HG02588 (cell line): ENCODE measurements around the gene CEBPG.

Source experiments
- ATAC-seq: cut with Tn5 transposase; IDR thresholded peaks from one replicate; pipeline ENCODE4 v1.9.1; 2021; ENCODE audit warnings: mild to moderate bottlenecking, moderate library complexity; ENCODE audit not compliant: unreplicated experiment

CEBPG gene

DNA sequence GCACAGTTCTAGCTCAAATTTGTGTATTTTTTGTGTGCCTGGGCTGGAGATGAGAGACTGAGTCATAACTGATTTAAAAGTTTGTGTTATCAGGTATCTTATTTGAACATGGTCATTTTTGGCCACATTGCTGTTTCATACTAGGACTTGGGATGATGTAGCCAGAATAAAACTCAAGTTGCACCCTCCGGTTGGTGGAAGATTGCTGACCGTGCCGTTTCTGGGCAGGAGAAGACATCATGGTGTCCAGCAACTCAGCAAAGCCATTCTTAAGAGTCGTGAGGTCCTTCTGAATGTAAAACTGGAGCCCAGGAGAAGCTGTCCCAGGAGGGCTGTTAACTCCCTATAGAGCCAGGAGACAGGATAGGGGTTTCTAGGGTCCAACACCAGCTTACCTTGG, 7.6 kb downstream of the CEBPG start:
- no peak for ATAC-seq

DNA sequence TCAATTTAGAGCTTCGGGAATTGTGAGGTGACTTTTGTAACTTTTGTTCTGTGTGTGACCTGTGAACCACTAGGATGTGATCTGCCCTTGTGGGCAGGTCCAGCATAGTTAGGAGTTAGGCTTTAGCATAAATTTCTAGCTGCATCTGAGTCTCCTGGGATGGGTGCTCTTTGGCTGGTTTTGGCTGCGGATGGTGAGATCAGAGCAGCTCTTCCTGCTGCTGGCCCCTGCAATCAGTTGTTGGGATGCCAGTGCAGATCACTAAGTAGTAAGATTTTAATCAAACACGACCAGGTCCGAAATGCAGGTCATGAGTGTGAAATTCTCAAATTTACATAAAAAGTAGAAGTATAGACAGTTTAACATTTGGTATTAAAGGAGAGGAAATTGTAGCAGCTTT, 8.5 kb downstream of the CEBPG start:
- no peak for ATAC-seq

DNA sequence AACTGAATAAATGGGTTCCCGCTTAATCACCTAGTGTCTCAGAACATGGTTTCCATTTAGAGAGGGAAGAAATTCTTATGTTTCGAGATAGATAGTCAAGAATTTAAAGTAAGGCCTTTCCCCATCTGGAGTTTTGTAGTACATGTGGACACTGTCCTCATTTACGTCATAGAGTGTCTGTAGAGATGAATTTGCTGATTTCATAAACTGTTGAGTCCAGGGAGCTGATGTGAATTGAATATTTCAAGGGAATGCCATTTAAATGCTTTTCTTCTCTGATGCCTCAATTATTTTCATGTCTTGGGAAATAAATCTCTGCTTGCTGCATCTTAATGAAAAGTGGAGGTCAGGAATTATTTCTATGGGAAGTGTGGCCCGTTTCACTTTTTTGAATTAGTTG, 9.5 kb downstream of the CEBPG start:
- no peak for ATAC-seq

DNA sequence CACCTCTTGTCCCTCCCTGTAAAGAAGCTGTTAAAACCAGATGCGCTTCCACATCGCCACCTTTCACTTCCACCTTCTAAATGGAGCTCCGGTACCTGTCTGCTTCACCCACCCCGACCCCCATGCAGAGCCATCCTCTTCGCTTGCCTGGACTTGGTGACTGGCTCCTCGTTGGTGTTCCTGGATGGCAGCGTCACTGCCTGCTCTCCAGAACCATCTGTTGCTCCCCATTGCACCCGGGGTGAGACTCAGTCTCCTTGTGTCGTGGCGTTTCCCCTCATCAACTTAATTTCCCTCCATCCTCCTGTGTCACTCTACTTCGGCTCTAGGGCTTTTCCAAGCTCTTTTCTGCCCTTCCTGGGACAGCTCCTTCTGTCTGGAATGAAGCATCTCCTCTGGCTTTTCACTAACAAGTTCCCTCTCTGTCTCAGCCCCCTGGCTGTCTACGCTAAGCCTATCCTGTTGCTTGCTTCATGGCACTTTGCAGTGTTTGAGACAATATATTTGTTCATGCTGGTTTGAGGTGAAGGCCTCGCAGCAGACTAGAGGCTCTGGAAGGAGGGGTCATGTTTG, 10.3 kb downstream of the CEBPG start:
- ATAC-seq: no peak

DNA sequence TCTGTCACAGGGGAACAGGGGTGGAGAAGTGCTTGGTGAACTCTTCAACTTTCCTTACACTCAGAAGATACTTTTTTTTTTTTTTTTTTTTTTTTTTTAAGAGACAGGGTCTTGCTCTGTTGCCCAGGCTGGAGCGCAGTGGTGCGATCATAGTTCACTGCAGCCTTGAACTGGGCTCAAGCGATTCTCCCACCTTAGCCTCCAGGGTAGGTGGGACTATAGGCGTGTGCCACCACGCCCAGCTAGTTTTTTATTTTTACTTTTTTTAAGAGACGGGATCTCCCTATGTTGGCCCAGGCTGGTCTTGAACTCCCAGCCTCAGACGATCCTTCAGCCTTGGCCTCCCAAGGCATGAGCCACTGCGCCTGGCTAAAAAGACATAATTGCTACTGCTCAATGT, 11.5 kb downstream of the CEBPG start:
- no peak for ATAC-seq

DNA sequence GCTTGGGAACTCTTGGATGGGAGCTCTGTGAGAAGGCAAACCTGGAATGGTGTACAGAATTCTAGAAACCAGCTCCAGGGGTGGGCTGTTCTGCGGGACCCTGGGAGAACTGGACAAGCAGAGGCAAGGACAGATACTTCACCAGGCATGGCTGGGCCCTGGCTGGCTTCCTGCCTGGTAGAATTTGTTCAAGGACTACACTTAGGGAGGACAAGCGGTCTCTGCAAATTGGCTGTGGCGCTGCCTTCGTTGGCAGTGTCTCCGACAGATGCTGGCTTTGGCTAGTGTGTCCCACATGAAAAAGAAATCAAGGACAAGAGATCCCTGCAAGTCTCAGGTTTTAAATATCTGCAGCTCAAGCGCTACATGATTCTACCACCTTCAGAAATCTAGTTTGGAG, 12.4 kb downstream of the CEBPG start:
- no peak for ATAC-seq

DNA sequence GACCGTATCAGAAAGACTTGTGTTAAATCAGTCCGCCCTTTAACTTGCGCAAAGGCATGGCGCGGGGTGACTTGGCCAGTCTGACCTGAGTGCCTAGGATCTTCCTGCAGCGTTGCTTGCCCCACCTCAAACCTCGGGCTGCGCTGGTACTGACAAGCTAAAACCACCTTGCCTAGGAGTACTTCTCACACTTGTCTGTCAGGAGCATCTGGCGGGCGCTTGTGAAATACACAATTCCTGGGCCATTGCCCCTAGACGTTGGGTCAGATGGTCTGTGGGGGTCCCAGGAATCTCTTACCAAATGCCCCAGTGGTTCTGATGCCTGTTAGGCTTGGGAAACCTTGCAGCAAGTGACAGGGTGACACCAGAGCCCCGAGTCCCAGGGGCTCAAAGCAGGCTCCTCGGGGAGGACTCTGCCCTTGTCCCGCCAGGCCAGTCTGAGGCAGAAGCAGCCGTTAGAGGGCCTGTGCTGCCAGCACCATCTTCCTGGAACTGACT, 12.9 kb downstream of the CEBPG start:
- no peak for ATAC-seq

DNA sequence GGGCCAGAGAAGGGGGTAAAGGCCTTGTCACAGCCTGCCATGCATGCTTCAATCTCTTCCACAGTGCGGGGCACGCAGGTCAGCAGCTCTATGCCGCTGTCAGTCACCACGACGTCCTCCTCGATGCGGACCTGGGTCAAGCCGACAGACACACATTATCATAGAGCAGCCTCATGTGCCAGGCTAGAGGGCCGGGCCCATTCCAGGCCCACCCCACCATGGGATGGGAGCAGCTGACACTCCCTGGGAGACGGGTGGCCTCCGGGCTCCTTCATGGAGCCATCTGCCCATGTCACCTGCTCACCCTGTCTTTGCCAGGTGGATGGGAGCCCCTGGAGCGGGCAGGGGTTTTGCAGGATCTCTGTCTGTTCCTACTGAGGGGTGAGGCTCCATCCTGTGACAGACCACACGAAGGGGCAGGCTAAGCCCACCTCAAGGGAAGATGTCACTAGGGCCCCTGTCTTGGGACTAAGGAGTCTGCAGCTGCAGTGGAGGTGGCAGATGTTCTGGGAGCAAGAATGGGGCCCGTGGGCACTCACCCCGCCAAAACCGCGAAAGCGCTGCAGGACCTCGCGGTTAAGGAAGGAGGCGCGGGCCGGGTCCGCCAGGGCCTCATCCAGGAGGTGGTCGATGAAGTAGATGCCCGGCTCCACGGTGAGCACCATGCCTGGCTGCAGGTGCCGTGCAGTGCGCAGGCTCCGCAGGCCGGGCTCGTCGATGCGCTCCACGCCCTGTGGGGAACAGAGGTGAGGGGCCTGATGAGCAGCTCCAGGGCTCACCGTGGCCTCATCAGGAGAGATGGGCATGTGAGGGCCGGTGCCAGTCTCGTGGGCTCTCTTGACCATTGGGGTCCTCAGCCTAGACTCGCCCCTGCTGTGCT, 14.1 kb downstream of the CEBPG start:
- no peak for ATAC-seq

DNA sequence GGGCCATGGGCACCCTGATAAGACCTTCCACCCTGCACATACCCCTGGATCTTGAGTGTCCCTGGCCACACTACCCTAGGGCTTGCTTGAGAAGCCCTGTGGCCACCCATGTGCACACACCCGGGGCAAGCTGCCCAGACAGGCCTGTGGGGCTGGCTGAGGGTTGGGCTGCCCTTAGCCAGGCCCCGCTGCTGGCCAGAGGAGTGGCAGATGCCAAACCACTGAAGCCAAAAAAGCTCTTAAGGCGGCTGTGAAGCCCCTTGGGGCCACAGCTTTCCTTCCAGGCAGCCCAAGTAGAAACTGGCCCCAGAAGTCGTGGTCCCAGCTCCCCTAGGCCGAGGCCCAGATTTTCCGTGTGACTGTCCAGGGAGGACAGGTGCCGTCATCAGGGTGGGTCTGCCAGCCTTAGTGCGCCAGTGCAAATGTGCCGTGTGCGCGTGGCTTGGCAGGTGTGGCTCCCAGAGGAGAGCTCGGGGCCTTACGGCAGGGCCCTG, 14.8 kb downstream of the CEBPG start:
- ATAC-seq: no peak

DNA sequence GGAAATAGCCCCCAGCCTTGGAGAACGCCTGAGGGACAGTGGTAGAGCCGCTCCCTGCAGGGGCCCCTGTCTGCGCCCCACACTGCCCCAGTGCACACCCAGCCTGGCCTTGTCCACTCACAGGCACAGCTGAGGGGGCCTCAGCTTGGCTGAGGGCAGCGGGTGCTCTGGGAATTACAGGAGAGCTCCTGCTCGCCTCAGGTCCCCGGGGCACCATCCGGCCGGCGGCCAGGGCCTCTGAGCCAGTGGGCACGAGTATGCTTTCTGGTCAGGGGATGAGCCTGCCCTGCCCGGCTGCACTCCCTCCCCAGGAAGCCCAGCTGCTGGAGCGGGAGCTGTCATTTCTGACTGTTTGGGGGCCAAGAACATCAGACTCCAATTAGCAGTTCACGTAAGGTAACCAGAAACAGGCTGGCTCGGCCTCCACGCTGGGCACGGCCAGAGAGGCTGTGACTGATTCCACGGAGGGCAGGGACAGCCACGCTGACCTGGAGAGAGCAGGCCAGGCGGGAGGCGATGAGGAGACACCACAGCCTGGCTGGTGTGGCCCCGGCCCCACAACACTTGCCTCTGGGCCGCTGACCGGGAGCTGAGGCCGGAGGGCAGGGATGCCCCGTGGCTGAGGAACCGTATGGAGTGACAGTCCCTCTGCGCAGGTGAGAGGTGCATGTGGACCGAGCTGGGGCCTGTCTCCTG, 15.4 kb downstream of the CEBPG start:
- ATAC-seq: no peak

DNA sequence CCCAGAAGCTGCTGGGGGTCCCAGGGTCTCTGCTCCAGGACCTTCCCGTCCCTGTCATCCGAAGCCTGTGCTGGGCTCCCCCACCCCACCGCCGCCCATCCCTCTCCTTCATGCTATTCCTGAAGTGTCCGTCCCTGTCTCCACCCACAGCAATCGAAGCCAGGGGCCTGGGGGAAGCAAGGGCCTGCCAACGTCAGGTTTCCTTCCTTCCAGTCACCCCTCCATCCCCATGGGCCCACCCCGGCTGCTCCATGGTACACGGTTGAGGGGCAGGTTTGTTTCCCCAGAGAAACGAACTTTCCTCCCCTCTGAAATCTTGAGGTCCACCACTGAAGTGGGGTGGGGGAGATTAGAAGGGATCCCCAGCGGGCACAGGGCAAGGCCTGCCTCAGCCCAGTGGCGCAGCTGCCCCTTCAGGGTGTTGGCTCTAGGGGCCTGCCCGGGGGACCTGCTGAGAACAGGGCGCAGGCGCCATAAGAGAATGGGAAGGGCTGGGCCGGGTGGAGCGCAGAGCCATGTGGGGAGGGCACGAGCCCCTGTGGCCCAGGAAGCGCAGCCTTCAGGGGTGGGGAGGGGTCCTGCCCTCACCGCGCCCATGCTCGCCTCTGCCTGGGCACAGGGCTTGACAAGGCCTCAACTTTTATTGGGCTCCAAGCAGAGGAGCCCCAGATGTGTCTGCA, 16.1 kb downstream of the CEBPG start:
- ATAC-seq: no peak

DNA sequence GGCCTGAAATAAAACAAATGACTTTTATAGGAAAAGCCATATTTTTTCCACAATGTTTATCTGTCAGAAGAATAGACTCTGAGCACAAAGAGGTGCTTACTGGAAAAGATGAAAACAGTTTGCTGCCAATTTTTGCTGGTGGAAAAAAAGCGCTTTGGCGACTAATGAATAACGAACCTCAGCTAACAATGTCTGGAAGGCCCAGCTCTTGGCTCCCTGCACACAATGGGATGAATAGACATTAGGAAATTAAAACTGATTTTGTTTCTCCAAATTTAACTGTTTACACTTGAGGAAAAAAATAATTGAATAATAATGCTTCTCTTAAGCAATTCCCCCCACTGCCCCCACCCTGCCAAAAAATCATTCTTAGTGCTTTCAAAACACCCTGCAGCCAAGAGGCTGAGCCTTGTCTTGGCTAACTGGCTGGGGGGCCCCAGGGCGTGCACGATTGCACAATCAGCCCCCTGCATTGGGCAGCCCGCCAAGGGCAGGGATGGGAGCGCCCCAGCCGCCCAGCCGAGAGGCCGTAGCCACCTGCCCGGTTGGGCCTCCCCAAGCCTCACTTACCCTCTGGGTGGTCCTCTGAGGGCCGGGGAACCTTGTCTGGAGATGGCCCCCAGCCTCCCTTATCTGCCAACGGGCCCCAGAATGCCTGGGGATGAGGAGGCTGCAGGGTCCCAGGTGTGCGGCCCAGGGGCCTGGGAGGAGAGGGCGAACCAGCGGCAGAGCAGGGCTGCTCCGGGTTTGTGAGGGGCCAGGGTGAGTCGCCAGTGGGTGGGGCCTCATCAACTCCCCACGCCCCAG, 16.8 kb downstream of the CEBPG start:
- ATAC-seq: no peak

DNA sequence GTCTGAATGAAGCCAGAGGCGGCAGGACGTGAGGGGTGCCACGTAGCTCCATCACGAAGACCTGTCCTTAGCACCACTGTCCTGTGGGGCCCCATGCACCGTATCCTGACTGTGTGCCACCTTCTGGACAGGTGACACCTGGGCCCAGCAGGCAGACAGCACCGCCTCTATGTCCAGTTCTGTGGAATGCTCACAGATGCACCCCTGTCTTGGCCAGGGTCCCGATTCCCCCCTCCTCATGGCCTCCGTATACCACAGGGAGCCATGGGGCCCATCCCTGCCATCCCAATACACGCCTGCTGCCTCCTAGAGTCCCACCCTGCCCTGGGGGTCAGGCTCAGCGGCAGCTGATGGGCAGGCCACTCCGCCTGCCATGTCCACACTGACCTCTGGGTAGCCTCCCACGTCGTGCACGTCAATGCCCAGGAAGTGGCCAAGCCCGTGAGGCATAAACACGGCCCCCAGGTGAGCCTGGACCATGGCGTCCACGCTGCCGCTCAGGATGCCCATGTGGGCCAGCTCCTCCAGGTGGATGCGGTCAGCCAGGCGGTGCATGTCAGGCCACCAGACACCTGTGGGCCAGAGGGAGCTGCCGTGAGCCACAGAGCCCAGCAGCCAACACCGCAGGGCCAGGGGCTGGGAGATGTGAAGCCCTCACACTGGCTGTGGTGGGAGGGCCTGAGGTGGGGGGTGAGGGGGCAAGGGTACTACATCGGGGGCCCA, 17.6 kb downstream of the CEBPG start:
- ATAC-seq: no peak

DNA sequence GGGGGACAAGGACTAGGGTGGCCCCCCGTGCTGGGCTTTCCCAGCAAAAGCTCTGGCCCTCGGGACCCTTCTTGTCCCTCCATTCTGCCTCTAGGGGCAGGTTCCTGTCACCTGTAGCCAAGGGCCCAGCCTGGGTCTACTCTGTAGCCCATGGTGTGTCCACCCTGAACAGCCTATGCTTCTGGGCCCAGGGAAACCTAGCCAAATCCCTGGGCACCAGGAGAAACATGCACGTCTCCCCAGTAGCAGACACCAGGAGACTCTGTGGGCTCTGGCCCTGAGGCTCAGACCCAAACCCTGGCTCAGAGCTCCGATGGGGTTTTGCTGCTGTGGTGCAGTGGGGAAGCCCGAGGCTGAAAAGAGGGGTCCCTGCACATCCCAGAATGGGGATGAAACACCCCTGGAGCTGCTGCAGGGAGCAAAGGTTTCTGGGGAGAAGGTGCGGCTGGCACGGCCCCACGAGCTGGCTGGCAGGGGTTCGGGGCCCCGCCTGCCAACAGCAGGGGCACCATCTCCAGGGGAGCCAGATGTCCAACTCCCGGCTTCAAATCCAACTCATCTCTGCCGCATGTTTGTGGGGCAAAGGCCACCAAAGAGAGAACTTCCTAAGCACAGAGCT, 18.2 kb downstream of the CEBPG start:
- ATAC-seq: no peak

DNA sequence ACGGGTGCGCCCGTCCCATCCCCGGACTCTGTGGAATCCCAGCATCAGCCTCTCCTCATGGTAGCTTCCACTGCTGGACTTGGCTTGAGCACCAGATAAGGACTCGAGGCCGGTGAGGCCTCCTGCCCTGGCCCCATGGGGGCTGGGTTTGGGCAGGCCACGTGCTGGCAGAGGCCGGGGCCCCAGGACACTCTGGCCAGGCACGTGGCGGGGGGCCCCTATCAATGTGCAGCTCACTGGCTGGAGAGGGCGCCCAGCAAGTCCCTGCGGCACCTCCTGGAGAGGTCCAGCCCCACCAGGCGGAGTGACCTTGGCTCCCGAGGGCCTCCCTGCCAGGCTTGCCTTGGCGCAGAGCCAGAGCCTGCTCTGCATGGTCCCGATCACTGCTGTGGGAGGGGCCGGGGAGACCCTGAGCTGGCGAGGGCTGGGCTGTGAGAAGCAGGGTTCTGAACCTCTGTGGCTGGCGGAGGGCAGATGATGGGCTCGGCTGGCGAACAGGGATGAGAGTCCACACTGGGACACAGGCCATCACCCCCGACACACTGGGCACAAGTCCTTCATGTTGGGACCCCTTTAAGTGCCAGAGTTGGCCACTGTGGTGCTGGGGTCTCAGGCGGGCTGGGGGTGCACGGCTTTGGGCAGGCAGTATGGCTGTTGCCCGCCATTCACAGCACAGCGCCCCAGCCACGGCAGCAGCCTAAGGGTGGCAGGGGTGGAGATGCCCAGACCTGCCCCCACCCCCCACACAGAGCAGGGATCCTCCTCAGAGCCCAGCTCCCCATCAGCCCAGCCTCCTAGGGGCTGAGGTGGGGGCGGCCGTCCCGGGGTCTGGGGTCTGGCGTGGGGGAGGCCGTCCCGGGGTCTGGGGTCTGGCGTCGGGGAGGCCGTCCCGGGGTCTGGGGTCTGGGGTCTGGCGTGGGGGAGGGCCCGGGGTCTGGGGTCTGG, 19.1 kb downstream of the CEBPG start:
- ATAC-seq: no peak

DNA sequence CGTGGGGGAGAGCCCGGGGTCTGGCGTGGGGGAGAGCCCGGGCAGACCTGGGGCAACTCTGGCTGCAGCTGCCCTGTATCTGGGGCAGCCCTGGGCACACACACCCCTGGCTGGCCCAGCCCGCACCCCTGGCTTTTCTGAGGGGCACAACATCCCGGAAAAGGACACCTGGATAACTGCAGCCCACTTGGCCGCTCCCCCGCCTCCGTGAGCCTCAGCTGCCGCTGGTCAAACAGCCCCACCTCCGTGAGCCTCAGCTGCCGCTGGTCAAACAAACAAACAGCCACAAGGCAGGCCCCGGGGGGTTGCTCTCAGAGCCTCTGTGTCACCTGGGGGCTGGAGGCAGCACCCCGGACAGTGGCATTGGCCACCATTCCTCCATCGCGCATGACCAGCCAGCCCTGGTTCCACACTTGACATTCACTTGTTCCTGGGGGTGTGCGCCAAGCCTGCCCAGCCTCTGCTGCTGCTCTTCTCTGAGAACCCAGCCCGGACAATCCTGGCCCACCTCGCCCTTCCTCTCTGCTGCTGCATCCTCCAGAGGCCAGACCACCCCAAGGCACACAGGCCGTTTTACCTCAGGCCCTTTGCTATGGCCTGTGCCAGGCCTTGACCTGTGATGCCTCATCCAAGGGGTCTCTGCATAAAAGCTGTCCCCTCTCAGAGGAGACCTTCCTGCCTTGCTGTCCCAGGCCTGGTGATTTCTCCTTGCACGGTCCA, 19.9 kb downstream of the CEBPG start:
- ATAC-seq: no peak

DNA sequence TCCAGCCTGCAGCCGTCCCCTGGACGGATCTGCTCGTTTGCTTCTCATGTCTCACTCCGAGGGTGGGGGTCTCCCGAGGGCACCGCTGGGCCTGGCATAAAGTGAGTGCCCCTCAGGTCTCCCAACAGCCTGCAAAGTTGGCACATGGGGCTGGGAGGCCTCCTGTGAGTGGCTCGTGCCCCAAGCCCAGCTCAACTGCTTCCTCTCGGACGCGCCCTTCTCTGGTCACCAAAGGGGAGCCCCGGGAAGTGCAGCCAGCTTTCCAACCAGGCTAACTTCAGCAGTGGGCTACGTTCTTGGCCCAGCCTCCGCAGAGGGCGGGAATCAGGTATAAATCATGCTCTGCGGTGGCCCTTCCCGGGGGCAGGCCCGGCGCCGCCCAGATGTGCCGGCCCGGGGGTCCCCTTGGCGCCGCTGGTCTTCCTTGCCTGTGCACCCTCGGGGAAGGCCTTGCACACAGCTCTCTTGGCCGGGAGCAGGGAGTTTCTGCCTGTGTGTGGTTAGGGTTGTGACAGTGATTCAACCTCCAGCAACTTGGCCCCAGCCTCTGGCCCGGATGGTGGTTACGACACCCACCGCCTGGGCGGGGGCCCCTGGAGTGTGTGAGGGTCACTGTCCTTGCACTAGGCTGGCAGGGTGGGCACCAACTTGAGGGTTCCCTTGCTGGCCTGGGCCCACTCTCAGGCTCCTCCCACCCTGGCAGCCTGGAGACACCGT, 20.7 kb downstream of the CEBPG start:
- ATAC-seq: no peak
